HG02970 (cell line): ENCODE measurements around the gene LYRM4.

Experiments used
- ATAC-seq: cut with Tn5 transposase; IDR thresholded peaks from one replicate; pipeline ENCODE4 v1.9.1; 2021; ENCODE audit warnings: mild to moderate bottlenecking, moderate library complexity, moderate number of reproducible peaks; ENCODE audit not compliant: unreplicated experiment, low FRiP score

LYRM4 gene

DNA sequence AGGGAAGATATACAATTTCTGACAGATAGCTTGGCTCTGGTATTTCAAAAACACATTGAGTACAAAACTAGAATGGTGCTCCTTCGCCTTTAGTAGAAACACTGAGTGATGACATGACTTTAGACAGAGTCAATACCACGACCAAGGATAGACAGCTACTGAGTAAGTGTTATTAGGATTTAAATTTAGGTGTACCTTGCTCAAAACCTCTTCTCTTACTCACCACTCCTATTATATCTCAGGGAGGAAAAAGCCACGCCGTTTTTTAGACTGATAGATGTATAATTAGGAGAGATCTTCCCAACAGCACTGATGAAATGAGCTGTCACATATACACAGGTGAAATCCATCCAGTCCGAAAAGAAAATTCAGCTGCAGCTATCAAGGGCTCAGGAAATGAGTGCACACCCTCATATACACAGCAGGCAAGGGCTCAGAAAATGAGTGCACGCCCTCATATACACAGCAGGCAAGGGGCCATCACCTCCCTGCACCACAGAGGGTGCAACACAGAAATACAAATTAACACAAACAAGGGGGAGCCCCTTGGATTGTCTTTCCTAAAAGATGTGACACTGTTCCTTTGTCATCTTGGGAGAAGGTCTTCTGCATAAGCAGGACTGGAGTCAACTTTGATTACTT lies 53.7 kb downstream of the LYRM4 start:
- no peak for ATAC-seq

DNA sequence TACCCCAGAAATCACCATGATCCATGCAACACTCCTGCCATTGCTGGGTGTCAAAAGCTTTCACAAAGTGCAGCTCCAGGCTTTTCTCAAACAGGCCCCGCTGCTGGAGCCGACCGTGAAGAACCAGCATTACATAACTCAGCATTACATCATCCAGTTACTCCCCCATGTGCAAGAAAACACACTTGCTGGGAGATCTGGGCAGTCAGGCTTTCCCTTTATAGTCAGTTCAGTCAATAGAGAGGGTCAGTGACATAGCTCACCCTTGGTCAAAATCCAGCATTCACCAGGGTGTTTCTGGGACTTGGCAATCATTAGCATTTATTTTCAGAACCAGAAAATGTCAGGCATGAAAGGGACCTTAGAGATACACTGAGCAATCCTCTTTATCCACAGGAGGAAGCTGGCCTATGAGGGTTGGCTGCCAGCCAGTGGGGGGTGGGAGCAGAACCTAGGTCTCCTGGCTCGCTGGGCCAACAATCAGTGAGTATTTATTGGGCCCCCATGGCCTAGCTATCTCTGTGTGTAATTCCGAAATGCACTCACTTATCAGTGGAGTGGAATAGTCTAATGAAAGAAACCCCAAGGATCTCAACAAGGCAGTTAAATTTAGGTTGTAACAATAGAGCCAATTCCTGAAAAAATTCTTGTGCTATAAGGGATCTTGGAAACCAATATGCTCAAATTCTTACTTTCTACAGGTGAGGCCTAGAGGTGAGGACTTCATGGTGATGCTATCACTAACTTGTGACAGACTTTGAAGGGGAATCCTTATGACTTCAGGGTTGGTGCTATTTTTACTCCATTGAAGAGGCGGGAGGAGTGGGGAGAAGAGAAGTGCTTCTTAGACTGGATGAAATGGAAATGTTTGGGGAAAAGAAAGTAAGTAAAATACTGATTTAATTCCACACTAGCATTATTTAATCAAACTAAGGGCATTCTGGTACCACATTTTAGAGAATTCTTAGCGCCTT lies 54.6 kb downstream of the LYRM4 start:
- ATAC-seq = no peak

DNA sequence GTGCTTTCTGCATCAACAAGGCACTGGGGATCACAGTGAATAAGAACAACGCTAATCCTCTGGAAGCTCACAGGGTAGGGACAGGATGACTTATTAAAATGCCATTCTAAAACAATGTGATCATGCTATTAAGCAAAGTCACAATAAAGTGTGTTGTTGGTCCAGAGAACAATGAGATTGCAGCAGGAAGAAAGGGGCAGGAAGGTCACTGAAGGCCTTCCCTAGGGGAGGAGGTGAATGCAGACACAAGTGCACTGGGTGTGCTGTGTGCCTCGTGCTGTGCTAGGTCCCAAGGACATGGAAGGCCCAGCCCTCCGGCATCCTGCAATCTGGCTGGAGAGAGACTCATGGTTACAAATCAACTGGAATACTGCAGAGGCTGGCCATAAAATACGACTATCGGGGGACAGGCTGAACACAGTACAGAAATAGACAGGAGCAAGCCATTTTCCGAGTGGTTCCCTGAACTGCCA lies 55.7 kb downstream of the LYRM4 start:
- ATAC-seq = no peak

DNA sequence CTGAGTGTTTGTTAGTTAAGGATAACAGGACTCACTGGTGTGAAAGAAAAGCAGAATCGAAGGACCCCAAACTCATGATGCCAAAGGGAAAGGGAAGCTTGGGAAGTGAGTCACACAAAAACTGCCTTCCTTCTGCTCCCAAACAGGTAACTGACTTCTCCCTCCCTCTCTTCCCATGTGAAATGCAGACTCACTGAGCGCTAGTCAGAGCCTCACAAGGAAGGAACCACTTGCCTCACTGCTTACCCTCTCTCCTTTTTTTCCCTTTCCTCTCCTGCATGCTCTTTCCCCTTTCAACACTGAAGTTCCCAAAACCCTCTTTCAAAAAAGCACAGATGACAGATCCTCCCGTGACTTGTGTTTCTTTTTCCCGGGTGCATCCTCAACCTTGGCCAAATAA lies 56.4 kb downstream of the LYRM4 start:
- no peak for ATAC-seq

DNA sequence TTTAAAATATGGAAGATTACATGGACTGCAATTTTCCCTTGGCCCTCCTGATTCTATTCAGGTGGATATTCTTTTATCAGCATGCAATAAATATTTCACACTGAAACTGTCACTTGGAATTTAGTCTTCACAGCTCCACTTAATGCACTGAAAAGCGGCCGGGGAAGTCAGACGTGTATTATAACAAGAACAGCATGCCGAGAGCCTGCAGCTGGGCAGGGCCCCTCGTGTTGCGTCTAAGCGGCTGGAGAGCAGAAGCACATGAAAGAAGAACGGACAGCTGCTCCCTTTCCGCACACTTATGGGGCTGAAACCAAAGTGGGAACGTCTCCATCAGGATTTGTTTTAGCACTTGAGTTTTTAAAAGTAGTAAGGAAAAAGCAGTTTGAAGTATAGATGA lies 57.2 kb downstream of the LYRM4 start:
- ATAC-seq = no peak

DNA sequence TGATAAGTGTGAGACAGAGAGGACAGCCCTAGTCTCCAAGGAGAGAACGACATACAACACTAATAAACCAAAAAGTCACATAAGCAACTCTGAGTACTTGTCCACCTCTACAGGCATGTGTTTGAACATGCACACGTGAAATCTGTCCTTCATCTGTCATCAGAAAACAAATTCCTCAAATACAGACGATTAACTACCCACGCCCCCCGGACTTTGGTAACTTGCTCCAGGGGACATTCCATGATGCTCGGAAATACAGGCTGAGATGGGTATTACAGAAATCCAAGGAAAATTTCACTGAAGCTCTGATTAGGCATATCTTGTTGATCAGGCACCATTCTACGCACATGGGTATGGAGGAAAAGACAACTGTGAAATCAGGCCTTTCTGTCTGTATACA lies 57.8 kb downstream of the LYRM4 start:
- no peak for ATAC-seq

DNA sequence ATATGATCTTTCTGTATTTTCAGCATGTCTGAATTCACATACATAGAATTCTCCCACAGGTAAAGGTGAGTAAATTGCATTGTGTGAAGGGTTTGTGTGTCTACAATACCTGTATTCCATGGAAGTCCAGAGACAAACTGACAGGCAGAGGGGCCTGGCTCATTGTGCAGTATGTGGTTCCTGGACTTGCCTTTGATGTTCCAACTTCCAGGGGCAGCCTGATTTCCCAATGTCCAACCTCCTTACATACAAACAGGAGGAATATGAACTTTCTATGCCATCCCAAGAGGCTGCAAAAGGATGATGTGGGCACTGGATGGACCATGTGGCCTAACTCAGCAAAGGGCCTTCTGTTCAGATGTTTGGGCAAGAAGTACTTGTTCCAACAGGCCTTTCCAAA lies 58.5 kb downstream of the LYRM4 start:
- no peak for ATAC-seq

DNA sequence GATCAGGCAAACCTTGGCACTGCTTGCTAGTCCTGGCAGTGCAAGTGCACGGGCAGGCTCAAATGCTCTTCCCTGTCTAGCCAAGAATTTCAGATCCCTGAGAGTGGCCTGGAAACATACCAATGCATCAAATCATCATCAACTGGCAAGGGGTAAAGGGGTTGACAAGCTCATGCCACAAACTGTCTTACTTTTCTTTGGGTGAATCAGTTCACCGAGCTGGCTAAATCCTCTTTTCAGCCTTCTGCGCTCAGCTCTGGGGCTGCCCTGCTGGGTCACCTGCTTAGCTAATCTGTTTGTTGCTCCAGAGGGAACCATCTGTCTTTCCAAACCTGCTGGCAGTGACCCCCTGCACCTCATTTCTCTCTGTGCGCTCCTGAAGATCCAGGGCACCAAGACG lies 59.5 kb downstream of the LYRM4 start:
- ATAC-seq = no peak

DNA sequence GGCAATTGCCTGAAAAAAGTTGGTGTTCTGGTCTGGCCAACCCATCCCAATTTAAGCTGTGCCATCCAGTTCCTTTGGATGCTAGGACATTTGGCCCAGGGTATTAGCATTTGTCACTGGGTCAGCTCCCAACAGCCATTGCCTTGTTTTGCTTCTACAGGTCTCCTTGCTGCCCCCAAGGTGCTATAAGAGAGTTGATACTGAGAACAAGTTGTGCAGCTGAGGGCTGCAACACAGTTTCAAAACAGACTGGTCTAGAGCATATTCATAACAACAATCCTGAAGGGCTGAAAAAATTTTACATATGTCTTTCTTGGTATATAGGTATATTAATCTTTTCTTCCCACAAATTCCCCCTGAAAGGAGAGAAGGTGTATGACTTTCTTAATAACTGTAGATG lies 61.0 kb downstream of the LYRM4 start:
- no peak for ATAC-seq

DNA sequence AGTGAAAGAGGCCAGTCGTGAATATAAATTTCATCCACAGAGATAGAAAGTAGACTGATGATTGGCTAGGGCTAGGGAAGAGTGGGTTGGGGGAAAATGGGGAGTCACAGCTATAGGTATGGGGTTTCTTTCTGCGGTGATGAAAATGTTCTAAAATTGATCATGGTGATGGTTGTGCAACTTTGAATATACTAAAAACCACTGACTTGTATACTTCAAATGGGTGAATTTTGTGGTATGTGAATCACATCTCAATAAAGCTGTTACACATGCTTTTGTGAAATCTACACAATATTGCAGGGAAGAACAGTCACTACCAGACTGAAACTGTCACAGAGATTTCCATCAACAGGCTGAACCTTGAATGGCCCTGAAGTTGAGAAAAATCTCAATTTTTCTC lies 61.5 kb downstream of the LYRM4 start:
- ATAC-seq = no peak

DNA sequence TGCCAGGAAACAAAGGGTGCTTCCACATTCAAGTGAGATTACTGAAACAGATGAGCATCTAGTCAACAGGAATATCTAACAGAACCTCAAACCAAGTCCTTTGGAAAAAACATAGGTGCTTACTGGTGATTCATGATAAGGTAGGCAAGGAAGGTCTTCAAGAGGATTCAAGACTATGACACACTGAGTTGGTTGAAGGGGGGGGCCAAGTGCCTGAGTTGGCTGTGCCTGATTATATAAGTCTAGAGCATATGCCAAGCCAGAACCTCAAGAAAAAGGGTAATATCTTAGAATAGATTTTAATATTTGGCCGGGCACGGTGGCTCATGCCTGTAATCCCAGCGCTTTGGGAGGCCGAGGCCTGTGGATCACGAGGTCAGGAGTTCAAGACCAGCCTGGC lies 63.7 kb downstream of the LYRM4 start:
- no peak for ATAC-seq

DNA sequence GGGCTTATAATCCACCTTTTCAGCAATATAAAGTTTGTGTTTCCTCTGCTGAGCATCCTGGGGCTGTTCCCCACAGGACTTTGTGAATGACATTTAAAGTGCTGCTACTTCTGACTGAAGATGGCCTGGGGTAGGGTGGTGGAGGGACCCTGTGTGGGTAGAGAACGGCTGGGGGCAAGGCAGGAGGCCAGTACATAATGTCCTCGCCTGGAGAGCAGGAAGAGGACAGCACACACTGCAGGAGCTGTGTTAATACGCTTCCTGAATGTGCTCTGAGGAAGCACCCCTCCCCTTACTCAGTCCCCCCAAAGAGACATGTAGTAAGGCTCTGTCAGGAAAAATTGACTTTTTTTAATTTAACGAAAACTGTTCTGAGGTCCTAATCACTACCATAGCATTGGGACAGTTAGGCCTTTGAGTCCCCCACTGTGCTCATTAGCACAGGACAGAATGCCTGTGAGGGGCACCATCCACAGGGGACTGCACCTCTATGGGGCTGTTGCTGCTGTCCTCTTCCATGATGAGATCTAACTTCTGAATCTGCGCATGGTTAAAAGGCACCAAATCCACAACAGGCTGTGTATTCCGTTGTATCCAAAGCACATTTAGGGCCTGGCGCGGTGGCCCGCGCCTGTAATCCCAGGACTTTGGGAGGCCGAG lies 68.5 kb downstream of the LYRM4 start:
- no peak for ATAC-seq

DNA sequence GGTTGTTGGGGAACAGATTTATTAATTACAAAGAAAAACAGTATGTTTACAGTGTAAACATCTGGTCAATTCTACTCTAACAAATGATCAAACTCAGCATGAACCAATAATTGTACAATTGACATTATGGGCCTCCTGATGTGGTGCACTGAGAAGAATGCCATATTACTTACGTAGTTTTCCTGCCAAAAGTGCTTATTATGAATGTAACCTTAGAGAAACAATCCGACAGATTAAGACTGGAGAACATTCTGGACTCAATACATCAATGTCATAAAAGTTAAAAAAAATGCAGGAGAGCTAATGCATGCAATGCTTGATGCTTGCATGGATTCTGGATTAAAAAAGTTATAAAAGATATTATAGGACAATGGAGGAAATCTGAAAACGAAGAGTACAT lies 69.0 kb downstream of the LYRM4 start:
- no peak for ATAC-seq

DNA sequence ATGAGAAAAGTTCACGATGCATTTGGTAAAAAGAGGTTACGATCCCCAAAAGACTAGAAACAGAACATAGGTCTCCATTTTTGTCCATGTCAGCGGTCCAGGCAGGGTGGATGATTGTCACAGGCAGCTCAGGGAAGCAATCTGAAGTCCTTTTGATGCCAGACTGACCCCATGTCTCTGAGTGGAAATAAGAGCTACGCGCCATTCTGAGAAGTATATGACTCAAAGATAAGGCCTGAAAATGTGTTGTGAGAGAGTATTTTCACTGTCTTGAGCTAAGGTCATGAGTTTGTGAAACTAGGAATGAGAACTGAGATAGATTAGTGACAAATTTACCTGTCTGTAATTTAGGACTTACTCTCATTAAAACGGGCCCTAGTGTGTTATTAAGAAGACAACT lies 69.5 kb downstream of the LYRM4 start:
- no peak for ATAC-seq

DNA sequence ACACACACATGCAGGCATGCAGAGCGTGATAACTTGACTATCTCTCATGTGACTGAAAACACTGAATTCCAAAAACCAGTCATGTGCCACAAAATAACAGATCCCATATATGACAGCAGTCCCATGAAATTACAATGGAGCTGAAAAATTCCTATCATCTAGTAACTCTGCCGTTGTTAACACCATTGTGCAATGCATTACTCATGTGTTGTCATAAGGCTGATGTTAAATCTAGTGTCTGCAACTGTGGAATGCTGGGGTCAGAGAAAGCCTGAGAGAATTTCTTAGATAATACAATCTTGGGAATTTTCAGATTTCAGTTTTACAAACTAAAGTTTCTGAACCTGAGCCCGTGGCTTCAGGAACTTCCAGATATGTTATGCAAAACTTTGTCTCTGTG lies 70.2 kb downstream of the LYRM4 start:
- no peak for ATAC-seq

DNA sequence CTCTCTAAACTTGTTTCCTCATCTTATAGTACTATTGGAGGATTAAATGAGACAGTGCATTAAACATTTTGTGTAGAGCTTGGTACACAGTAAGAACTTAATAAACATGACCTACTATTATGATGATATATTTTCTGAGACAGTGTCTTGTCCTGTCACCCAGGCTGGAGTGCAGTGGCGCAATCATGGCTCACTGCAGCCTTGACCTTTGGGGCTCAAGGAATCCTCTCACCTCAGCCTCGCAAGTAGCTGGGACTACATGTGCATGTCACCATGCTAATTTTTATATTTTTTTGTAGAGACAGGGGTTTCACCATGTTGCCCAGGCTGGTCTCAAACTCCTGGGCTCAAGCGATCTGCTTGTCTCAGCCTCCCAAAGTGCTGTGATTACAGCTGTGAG lies 72.1 kb downstream of the LYRM4 start:
- no peak for ATAC-seq

DNA sequence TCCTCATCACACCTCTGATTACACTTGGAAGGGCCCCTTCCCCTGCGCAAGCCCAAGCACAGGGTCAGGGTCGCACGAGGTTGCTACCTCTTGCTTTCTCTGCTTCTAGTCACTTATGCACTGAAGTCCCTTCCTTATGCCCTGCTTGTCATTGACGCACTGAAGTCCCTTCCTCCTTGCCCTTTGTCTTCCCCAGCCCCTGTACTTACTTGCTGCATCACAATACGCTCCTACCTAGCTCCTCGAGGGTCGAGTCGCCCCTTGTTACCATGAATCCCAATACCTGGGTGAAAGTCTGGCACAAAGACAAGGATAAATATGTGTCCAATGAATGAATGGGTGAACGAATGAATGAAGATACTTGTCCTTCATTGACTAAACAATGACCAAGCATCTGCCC lies 75.9 kb downstream of the LYRM4 start:
- ATAC-seq = no peak

DNA sequence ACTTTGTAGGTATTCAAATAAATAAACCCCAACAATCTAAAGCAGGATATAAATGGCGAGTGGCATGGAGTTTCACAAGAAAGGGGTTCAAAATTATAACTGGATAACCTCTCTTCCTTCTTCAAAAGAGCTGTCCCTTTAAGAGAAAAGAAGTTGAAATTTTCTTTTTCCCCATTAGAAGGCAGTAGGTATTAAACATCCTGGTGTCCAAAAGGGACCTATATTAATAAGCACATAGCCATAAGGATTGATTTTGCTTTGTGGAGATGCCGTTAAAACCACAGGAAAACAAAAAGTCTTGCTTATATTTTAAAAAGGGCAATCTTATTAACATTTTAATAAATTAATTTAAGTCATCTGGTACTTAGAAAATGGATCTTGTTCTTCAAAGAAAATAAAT lies 76.5 kb downstream of the LYRM4 start:
- ATAC-seq = no peak

DNA sequence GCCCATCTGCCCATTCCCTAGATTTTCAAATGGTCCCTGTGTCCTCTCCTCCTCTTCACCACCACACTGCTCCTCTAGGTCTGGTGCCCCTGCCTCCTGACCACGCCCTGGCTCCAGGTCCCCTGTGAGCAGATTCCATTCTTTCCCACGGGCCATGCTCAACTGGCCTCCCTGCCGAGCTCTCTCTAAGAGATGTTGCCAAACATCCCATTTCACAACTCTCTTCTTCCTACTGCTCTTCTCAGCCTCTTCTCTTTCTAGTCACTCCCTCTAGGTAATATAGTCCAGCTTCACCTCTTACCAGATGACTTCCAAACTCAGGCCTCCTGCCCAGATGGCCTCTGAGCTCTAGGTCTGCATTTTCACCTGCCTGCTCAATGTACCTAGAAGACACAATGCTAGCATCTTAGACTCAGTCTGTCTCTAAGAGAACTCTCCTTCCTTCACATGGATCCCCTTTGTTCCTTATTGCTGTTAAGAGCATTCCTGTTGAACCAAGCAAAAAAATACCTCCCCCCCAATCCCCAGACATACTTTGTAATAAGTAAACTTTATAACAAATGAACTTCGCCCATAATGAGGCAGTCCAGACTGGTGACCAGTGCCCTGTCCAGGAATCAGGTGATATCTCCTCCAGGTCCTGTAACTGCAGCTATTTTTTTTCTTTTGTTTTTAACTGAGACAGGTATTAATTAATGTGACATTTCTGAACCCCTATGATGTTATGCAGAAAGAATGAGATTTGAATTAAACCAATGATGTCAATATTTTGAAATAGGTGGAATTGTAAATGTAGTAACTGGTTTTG lies 79.0 kb downstream of the LYRM4 start:
- no peak for ATAC-seq

DNA sequence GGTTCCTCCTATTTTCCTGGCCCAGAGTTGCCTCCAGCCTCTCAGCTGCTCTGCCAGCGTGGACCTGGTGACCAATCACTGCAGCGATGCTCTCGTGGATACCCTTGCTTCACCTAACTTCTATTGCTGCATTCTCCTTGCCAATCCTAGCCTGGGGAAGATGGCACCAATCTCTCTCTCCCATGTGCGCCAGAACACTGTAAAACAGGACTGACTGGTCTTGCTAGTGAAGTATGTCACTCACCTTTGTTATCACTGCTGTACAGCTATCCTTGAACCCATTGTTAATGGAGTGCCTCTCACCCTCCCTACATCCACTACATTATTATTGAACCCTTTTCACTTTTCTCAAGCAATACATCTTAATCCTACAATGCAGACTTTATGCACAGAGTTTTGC lies 80.1 kb downstream of the LYRM4 start:
- ATAC-seq = no peak

DNA sequence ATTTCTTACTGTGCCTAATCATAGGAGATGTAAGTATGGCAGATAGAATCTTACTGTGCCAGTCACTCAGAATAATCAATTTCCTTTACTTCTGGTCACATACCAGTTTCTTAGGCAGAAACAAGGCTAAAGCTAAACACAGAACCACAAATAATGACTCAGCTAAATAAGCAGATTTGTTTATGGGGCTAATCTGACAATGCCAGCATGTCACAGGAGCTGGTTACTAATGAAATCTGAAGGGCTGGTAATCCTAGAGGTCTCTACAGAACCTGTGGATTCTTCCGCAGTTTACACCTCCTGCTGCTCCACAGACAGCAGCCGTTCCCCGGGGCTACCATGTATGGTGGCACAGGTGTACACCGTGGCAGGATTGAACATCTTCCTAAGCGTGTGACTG lies 80.8 kb downstream of the LYRM4 start:
- no peak for ATAC-seq
